ENCODE data around the gene ZNHIT2. TPM values are rescaled to one million over a fixed set of nuclear protein-coding genes. Genes with fewer than 3 reads are reported as not detected.

ZNHIT2 gene
- total and polyA plus RNA-seq, 11 donors = 5.5 to 15.5 (median 8.0) TPM

DNA sequence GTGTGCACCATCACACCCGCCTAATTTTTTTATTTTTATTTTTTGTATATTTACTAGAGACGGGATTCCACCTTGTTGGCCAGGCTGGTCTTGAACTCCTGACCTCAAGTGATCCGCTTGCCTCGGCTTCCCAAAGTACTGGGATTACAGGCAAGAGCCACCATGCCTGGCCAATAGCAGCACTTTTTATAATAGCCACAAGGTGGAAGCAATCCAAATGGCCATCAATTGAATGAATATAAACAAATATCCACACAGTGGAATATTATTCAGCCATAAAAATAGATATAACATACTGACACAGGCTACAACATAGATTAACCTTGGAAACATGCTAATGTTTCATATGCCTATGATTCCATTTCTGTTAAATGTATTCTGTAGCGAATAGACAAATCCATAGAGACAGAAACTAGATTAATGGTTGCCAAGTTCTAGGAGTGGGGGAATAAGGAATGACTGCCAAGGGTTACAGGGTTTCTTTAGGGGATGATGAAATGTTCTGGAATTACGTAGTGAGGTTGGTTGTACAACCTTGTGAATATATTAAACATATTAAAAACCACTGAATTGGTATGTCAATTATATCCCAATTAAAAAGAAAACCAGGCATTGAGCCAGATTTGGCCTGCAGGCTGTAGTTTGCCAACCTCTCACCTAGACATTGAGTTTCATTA lies 16.7 kb downstream of the ZNHIT2 start:
- Histone ChIP-seq H3K4me1 (peaks cover 0 to 66% (median 43%) of the 10 kb centered on the region in 12 donors), H3K4me3 (no peak overlapping the region), H3K9me3 (no peaks in the 10 kb centered on the region), H3K36me3 (peaks cover 0 to 39% (median 16%) of the 10 kb centered on the region in 9 donors), H3K27ac (peak overlapping the region in 7 of 12 donors; percentile 1 to 81 (median 76)), H3K27me3 (no peaks in the 10 kb centered on the region)
- intact Hi-C loops (cut with DNase I) = loop anchor here in 1 of 10 donors (10.0 kb wide), 1 partner anchor 186 kb away; the partner anchor contains the start of gene ATG2A
- 78 to 86% (median 81%) methylated on average over 6 of the region's 6 CpGs for WGBS, 4 donors
- no peak for ATAC-seq
- no peak for DNase-seq
- TF ChIP-seq POLR2A (IDR thresholded peaks at IDR 0.05) = no peak
- TF ChIP-seq, protein P1, sequence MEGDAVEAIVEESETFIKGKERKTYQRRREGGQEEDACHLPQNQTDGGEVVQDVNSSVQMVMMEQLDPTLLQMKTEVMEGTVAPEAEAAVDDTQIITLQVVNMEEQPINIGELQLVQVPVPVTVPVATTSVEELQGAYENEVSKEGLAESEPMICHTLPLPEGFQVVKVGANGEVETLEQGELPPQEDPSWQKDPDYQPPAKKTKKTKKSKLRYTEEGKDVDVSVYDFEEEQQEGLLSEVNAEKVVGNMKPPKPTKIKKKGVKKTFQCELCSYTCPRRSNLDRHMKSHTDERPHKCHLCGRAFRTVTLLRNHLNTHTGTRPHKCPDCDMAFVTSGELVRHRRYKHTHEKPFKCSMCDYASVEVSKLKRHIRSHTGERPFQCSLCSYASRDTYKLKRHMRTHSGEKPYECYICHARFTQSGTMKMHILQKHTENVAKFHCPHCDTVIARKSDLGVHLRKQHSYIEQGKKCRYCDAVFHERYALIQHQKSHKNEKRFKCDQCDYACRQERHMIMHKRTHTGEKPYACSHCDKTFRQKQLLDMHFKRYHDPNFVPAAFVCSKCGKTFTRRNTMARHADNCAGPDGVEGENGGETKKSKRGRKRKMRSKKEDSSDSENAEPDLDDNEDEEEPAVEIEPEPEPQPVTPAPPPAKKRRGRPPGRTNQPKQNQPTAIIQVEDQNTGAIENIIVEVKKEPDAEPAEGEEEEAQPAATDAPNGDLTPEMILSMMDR (IDR thresholded peaks at IDR 0.05) = no peak

DNA sequence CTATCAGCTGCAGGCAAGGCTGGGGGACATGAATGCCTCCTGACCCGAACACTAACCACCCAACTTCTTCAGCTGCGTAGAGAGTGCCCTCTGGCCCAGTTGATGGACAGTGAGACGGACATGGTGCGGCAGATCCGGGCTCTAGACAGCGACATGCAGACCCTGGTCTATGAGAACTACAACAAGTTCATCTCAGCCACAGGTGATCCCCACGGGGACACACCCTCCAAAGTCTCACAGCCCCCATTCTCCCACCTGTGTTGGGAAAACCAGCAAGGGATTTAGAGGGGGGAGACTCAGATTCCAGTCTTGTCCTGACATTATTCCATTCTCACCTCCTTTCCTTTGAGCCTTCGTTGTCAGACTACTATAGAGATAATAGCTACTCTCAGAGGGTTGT lies 20.6 kb downstream of the ZNHIT2 start:
- Histone ChIP-seq H3K4me1 (peaks cover 0 to 32% (median 22%) of the 10 kb centered on the region in 12 donors), H3K27ac (peak overlapping the region; percentile 52 to 96 (median 92)), H3K36me3 (peaks cover 0 to 24% (median 11%) of the 10 kb centered on the region in 9 donors), H3K27me3 (no peaks in the 10 kb centered on the region), H3K9me3 (no peaks in the 10 kb centered on the region), H3K4me3 (peak overlapping the region; percentile 59 to 91 (median 85))
- TF ChIP-seq, protein P1 (IDR thresholded peaks at IDR 0.05) = no peak
- no peak for TF ChIP-seq POLR2A (IDR thresholded peaks at IDR 0.05)
- no peak for DNase-seq
- peak in 2 of 4 donors; percentile 2 to 12 for ATAC-seq
- WGBS, 4 donors = 31 to 43% (median 37%) methylated on average over 7 to 8 of the region's 8 CpGs
- intact Hi-C loops (cut with DNase I) = loop anchor here in 4 of 10 donors (1.0 to 5.0 kb wide), 5 partner anchors 13 to 70 kb away; partner anchors contain the start of genes CDCA5 (in 2 of the 4), ZFPL1 (in 2 of the 4), FAU (in 1 of the 4) and MRPL49 (in 1 of the 4)

DNA sequence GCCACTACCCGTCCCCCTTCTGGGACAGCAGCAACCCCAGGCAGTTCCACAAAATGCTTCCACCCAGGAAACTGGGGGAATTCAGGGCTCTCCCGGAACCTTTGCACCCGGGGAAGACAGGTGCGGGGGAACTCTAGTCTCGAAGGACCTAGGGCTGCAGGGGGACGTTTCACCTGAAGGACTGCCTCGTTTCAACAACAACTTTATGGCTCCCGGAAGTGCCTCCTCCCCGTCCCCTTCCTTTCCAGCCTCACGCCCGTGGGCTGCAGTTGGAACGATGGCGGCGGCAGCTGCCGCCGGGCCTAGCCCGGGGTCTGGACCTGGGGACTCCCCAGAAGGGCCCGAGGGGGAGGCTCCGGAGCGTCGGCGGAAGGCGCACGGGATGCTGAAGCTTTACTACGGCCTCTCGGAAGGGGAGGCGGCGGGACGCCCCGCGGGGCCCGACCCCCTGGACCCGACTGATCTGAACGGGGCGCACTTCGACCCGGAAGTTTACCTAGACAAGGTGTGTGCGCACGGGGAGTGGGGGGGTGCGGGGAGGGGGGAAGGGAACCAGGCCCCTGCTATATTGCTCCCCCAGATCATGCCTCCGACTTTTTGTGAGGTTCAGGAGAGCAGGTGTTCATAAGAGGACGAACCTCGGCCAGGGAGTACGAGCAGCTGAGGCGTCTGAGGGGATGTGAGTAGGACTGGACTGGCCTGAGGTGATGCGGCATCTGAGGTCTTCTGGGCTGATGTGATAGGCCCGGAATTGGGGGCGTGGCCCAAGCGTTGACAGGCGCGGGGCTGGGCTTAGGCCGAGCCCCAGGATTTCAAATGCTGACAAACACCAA lies 21.3 kb downstream of the ZNHIT2 start, which contains the start of gene VPS51:
TSS of gene VPS51 (plus strand) at position 241 of the 833 bp plus-strand sequence. CDS start at position 278, 37 bp downstream.
- Histone ChIP-seq H3K36me3 (peaks cover 0 to 24% (median 11%) of the 10 kb centered on the region in 9 donors), H3K4me1 (peaks cover 0 to 25% (median 15%) of the 10 kb centered on the region in 12 donors), H3K4me3 (peak within 1 kb of the TSS; percentile 59 to 91 (median 85)), H3K27ac (peak within 1 kb of the TSS; percentile 52 to 96 (median 92)), H3K27me3 (no peaks in the 10 kb centered on the region), H3K9me3 (no peaks in the 10 kb centered on the region)
- 0 to 1% (median 1%) methylated on average over 23 to 52 of the region's 52 CpGs for WGBS, 4 donors
- TF ChIP-seq, protein P1 (IDR thresholded peaks at IDR 0.05) = no peak
- TF ChIP-seq POLR2A (IDR thresholded peaks at IDR 0.05) = peak in 1 of 2 donors; percentile 47
- intact Hi-C loops (cut with DNase I) = loop anchor here in 4 of 10 donors (1.0 to 5.0 kb wide), 5 partner anchors 12 to 69 kb away; partner anchors contain the start of genes CDCA5 (in 2 of the 4), ZFPL1 (in 2 of the 4), FAU (in 1 of the 4) and MRPL49 (in 1 of the 4)
- DNase-seq (peak; percentile 88 to 92 (median 90)), ATAC-seq (peak; percentile 92 to 96 (median 95))

Measured in heart left ventricle (tissue), 16 donors.